C4-2B (cell line): Measurements from ENCODE around the gene TTLL10.
A peak's percentile ranks its signal among the peaks of the same experiment; 100 is the strongest.

Experiments used
- H3K27ac ChIP-seq: fragments of 450-650 bp; 2 replicates; pipeline ENCODE4 v1.5.1; 2017
- ZFX ChIP-seq: fragments of 450-650 bp; IDR thresholded peaks from 2 replicates; pipeline ENCODE4 v1.6.1; 2017
- TF ChIP-seq, protein P1 (sequence below): fragments of 450-650 bp; conservative IDR thresholded peaks from 2 replicates; pipeline ENCODE4 v1.5.1; 2017; ENCODE audit warnings: mild to moderate bottlenecking

The TTLL10 gene, protein sequence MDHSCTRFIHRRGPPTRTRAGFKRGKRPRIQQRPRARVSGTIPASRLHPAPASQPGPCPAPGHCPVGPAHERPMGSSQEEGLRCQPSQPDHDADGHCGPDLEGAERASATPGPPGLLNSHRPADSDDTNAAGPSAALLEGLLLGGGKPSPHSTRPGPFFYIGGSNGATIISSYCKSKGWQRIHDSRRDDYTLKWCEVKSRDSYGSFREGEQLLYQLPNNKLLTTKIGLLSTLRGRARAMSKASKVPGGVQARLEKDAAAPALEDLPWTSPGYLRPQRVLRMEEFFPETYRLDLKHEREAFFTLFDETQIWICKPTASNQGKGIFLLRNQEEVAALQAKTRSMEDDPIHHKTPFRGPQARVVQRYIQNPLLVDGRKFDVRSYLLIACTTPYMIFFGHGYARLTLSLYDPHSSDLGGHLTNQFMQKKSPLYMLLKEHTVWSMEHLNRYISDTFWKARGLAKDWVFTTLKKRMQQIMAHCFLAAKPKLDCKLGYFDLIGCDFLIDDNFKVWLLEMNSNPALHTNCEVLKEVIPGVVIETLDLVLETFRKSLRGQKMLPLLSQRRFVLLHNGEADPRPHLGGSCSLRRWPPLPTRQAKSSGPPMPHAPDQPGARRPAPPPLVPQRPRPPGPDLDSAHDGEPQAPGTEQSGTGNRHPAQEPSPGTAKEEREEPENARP

DNA sequence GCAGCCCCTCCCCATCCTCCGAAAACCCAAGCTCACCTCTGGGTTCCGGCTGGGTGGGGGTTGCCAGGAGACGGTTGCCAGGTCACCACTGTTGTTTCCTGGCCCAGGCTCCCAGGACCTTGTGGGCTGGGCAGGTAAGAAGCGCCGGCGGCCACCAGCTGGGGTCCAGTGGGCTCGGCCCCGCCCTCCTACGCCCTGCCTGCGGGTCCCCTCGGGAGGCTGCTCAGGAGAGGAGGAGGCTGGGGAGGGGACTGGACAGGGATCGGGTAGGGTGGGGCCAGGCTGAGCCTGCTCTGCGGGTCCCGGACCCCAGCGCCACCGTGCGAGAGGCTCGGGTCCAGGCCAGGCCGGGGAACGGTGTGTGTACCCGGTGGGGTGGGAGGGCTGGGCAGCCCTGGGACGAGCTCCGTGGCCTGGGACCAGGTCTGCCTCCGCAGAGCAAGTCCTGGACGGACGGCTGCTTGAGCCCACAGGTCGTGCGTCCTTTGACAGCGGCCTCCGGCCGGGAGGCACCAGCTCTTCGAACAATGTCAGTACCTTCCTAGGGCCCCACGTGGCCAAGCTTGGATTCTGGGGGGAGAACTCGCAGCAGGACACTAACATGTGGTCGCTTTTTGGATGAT is at the start of gene TTLL10:
Gene TTLL10 (plus strand): TSS at position 88 of the 623 bp plus-strand sequence. CDS start 5,336 bp downstream, outside the sequence.
- TF ChIP-seq, protein P1, sequence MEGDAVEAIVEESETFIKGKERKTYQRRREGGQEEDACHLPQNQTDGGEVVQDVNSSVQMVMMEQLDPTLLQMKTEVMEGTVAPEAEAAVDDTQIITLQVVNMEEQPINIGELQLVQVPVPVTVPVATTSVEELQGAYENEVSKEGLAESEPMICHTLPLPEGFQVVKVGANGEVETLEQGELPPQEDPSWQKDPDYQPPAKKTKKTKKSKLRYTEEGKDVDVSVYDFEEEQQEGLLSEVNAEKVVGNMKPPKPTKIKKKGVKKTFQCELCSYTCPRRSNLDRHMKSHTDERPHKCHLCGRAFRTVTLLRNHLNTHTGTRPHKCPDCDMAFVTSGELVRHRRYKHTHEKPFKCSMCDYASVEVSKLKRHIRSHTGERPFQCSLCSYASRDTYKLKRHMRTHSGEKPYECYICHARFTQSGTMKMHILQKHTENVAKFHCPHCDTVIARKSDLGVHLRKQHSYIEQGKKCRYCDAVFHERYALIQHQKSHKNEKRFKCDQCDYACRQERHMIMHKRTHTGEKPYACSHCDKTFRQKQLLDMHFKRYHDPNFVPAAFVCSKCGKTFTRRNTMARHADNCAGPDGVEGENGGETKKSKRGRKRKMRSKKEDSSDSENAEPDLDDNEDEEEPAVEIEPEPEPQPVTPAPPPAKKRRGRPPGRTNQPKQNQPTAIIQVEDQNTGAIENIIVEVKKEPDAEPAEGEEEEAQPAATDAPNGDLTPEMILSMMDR, result no peak
- TF ChIP-seq ZFX, result no peak
- no peak within 1 kb of the TSS for H3K27ac ChIP-seq

DNA sequence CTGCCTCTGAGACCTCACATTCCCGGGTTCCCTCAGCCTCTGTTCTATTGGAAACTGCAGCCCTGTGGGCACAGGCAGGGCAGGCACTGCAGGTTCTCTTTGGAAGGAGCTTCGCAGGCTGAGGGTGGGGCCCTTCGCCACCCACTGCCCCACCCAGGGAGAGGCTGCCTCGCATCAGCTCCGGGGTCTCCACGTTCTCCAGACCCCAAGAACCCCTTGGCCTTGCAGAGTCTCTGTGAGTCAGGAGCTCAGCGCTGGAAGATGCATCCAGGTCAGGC is 49.2 kb upstream of the TTLL10 start:
- peak overlapping the region; percentile 58 for H3K27ac ChIP-seq

DNA sequence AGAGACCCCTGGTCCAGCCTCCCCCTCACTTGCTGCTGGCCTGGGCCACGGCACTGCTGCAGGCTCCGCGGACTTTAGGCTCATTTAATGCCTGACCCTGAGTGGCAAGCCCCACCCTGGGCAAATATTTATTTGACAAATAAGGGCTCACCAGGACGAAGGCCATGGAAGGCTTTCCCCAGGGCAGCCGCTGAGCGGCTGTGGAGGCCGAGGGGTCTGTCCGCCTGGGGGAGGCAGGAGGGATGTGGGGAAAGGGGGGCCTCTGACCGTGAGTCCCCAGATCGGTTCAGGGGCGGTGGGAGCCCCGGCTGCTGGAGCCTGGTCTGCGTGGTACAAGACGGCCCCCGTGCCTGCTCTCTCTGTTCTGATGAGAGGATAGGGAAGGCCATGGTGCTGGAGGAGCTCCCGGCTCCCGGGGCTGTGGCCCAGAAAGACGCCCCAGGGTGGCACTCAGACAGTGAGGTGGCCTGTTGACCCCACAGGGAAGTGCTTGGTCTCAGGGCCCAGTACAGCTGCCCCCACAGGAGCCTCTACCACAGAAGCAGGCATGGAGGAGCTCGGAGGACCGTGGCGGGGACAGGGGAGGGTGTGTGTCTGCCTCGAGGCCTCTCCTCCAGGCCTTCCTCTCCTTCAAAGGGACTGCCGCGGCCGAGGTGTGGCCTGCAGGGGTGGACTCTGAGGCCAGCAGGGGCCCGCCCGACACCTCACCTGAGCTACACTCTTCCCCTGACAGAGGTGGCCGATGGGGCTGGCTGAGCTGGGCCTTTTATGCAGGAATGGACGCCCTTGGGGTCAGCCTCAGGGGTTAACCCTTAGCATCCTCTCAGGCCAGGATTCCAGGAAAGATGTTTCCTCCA is 48.7 kb upstream of the TTLL10 start:
- H3K27ac ChIP-seq, result peak overlapping the region; percentile 58
- TF ChIP-seq, protein P1, result no peak
- TF ChIP-seq ZFX, result 0 out of 2 replicates have a peak, but pooled peaks have one; percentile 32

More for the DNA sequence above, 49.2 kb upstream of the TTLL10 start:
- TF ChIP-seq, protein P1, result no peak
- no peak for TF ChIP-seq ZFX

DNA sequence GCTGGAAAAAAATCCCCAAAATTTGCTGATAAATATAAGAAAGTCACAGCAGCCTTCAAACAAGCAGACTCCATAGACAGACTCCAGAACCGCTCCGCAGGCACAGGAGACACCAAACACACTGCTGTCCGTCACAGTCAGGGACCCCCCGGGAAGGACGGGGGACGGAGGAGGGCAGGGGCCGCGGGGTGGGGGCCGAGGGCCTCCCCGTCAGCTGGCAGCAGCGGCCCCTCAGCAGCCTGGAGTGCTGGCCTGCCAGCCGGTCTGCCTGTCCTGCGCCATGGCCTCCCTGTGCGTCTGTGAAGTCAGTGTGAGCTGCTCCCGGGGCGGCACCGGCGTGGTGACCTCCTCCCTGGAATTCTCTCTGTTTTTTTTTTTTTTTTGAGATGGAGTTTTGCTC is 47.7 kb upstream of the TTLL10 start:
- H3K27ac ChIP-seq, result no peak overlapping the region; the same call in 1 of the 2 replicates

DNA sequence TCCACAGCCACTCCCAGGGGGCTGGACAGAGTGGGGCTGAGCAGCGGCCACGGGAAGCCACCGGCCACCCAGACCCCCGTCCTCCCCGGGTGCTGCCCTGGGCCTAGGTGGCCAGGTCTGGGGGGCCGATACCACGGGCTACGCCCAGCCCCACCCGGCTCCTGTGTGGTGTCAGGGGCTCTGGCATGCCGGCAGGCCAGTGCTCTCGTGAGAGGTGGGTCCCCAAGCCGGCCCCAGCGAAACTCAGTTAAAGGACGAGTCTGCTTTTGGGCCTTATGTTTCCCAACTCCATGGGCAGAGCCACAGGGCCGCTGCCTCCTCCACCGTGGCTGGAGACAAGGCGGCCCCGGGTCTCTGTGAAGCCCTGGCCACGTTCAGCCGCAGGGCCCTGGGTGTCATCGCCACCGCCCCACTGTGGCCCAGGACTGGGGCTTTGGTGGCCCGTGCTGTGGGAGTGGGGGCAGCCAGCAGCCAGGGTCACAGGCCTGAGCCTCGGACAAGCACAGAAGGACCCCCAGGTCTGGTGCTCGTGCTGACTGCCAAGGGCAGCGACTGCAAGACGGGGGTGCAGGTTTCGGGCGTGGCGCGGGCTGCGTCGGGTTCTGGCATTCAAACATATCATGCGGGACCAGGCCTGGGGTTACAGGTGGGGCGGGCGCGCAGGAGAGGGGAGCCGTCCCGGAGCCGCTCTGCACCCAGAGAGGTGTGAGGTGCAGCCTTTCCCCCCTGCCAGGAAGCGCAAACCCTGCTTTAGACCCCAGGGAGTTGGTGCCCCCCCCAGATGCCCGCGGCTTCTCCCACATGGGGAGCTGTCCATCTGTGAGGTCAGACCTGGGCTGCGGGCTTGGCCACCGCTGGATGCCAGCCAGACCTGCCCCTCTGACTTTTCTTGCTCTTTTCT is 45.9 kb upstream of the TTLL10 start:
- no peak overlapping the region for H3K27ac ChIP-seq
- no peak for TF ChIP-seq ZFX

More for the DNA sequence above, 47.7 kb upstream of the TTLL10 start:
- TF ChIP-seq ZFX, result no peak
- TF ChIP-seq, protein P1, result no peak

DNA sequence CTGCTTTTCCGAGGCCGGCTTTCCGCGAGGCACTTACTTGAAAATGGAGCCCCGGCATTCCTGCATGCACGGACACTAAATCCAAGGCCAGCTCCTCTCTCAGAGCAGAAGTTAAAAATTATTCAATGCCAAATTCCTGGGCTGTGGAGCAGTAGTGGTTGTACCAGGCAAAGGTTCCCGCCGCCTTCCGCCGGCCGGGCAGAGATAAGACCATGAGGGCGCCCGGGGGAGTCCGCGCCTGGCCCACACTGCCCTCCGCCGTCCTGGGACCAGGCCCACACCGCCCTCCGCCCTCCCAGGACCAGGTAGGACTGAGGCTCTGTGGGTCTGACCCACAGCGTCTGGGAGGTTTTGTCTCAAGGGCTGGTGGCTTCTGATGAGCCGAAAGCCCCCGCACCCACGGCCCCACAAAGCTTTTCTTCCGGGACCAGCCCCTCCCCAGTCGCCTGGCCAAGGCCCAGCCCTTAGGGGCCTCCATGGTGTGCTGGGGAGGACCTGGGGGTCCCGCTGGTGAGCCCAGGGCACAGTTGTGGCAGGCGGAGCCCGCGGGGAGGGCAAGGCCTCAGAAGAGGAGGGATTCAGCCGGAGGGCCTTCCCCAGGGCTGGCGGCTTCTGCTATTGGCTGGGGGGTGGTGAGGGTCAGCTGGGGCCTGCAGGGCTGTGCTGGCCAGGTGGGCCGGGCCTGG is 45.1 kb upstream of the TTLL10 start:
- no peak overlapping the region for H3K27ac ChIP-seq

More for the DNA sequence above, 45.1 kb upstream of the TTLL10 start:
- TF ChIP-seq, protein P1, result no peak
- TF ChIP-seq ZFX, result no peak
